Activated CD4-positive, CD25-positive, alpha-beta regulatory T cell treated with anti-CD3 and anti-CD28 coated beads, Interleukin-2, amount 50 U/mL, for 24 hours (primary cell): ENCODE measurements around the gene IPP.
"Not testable (repeated sequence)": the region's sequence is repeated elsewhere in the genome, so short reads cannot be mapped to it uniquely, and the experiment has no call there.

Experiments
- ATAC-seq, 2 donors: fragments of 150-1000 bp; cut with Tn5 transposase; one replicate each; pipeline ENCODE4 v1.10.0; 2021; ENCODE audit warnings: mild to moderate bottlenecking in 1 of 2, moderate library complexity in 1 of 2

IPP gene

GRCh38 chr1:45750298-45751038, at the start of gene IPP:
Gene IPP, minus strand, starts transcription at chr1:45750653. Its CDS starts 4,242 bp downstream, at chr1:45746411.
- ATAC-seq: peak; percentile 97

- no peak for ATAC-seq
Observed at GRCh38 chr1:45796946-45797345, 46.5 kb upstream of the IPP start.

GRCh38 chr1:45796381-45796780, 45.9 kb upstream of the IPP start:
- ATAC-seq: no peak

GRCh38 chr1:45793942-45794604, 43.6 kb upstream of the IPP start:
- no peak for ATAC-seq

- ATAC-seq: no peak
Observed at GRCh38 chr1:45792744-45793143, 42.3 kb upstream of the IPP start.

- no peak for ATAC-seq
Observed at GRCh38 chr1:45789601-45790000, 39.1 kb upstream of the IPP start.

DNA sequence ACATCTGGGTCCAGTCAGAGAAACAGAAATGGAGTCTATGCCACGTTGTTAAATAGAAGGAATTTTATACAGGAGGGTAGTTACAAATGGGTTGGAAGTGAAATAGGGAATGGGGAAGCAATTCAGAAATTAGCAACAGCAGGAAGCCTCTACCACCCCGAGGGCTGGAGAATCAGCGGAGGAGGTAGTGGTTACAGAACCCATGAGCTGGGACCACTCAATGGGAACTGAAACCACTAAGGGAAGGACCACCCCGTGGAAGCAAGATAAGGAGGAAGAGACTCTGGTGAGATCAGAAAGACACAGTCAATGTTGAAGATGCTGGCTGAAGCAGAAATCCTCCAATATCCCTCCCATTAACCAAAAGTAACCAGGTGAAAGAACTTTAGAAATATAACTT, 37.5 kb upstream of the IPP start:
- ATAC-seq: no peak

DNA sequence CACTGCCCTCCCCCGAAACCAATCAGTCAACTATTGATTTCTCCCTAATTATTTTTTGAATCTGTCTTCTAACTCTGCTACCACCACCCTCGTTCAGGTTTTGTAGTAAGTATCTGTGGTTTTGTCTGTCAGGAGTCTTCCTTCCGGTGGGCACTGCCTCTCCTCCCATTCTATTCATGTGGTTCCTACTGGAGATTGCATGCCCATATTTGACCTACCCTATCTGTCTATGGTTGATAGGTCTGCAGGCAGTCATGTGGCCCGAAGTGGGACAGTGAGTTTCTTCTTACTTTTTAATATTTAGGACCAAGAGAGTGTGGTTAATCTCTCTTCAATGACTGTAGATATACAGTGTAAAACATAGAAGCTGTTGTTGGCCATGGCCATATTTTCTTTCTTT, 35.1 kb upstream of the IPP start:
- peak; percentile 79 to 84 for ATAC-seq

GRCh38 chr1:45775794-45776193, 25.3 kb upstream of the IPP start:
- no peak for ATAC-seq

GRCh38 chr1:45772971-45773370, 22.5 kb upstream of the IPP start:
- ATAC-seq: no peak

GRCh38 chr1:45769261-45769932, 18.9 kb upstream of the IPP start:
- no peak for ATAC-seq

DNA sequence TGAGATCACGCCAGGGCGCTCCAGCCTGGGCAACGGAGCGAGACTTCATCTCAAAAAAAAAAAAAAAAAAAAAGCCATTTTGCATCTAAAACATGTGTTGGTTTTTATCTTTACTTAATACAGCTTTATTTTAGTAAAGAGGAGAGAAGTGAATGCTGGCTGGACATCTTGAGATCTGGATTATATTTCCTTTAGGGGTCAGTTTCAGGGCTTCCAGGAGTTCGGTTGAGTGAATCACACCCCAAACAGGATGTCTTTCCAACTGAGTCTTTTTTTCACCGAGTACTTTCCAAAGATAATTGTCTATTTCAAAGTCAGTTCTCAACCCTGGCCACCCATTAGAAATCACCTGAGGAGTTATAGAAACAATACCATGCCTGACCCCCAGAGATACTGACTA, 16.6 kb upstream of the IPP start:
- ATAC-seq: no peak

GRCh38 chr1:45765999-45766792, 15.7 kb upstream of the IPP start:
- ATAC-seq: no peak

GRCh38 chr1:45762291-45762690, 11.8 kb upstream of the IPP start:
- no peak for ATAC-seq

GRCh38 chr1:45755697-45756096, 5.2 kb upstream of the IPP start:
- ATAC-seq: no peak

DNA sequence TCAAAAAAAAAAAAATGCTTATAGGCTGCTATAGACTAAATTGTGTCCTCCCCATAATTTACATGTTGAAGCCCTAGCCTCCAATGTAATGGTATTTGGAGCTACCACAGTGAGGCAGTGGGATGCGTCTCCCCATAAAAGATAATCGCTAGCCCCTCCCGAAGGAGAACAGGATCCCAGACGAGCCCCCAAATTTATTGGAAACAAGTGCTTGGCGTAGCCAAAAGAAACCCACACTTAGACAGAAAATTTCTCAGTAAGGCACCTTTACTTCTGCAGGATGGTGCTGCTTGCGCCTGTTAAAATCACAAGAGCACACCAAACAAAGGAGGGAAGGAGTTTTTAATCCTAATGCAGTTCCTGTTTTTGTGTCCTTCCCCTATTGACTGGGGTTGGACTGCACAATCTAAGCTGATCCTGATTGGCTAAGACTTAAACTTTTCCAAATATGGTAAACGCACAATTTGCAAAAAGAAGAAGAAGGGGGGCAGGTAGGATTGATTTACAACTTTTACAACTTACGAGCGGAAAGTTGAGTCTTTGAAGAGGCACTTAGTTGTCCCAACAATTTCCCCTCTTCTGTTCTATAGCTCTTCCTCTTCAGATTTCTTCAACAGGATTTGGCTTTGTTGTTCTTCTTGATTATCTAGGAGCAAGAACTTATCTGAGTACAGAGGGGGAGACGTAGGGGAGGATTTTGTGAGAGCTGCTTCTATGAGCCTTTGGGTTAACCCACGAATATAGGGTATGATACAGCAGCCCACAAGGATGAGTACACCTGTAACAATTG, 3.0 kb upstream of the IPP start:
- no peak for ATAC-seq

DNA sequence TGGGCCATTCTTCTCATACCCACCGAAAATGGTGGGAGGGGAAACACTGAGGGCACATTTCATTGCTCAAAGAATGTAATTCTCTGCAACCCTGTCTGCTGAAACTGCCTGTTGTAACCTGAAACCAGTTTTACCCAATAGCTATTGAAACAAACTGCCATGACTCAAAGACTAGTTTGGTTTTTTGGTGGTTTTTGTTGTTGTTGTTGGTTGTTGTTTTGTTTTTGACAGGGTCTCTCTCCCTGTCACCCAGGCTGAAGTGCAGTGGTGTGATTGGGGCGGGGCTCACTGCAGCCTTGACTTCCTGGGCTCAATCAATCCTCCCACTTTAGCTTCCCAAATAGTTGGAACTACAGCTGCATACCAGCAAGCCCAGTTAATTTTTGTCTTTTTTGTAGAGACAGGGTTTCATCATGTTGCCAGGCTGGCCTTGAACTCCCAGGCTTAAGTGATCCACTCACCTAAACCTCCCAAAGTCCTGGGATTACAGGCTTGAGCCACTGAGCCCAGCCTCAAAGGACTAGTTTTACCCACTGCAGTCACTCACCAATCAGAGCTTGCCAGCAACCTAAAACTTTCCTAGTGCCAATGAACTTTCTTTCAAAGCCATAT, 2.1 kb upstream of the IPP start:
- ATAC-seq: no peak

DNA sequence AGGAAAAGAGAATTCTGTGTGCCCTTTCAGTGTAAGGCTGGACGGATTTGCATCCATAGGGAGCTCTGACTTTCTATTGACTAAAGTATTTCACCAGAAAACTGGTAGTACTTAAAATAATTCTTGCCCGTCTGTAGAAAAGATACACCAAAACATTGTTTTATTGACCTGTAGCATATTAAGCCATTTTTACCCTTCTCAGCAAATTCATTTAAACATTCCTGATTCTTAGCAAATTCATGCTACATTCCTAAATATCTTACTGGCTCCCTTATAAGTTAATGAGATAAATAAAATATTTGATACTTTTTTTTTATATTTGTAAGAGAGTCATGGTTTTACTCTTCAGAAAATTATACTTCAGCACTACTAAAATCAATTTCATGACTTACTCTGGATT, 1.6 kb upstream of the IPP start:
- no peak for ATAC-seq

DNA sequence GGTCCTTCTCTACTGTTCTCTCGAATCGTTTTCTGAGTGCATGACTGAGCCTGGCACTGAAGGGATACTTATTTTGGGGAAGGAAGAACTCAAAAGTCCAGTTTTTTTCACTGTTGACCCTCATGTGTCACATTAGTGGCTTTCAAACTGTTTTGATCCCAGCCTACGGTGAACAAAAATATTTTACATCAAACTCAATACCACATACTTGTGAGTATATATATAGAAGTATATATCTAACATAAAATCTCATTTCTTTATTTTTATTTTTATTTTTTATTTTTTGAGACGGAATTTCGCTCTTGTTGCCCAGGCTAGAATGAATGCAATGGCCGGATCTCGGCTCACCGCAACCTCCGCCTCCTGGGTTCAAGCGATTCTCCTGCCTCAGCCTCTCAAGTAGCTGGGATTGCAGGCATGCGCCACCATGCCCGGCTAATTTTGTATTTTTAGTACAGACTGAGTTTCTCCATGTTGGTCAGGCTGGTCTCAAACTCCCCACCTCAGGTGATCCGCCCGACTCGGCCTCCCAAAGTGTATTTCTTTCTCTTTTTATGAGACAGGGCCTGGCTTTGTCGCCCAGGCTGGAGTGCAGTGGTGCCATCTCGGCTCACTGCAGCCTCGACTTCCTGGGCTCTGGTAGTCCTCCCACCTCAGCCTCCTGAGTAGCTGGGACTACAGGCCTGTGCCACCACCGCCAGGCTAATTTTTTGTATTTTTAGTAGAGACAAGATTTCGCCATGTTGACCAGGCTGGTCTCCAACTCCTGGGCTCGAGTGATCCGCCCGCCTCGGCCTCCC, 786 bp upstream of the IPP start:
- ATAC-seq: not testable (repeated sequence)

- ATAC-seq: no peak
Observed at GRCh38 chr1:45746922-45747321, 3.5 kb downstream of the IPP start.

- not testable (repeated sequence) for ATAC-seq
Observed at GRCh38 chr1:45739641-45740156, 10.8 kb downstream of the IPP start.
